ENCODE results near the gene MCF2L.

Gene MCF2L

GRCh38 chr13:112926003-112926402, 43.0 kb upstream of the MCF2L start:
- Histone ChIP-seq H3K4me3 (ENCODE audit: low read length) (no peak overlapping the region), H3K4me2 (ENCODE audit: low read length) (no peak overlapping the region), H3K4me1 (ENCODE audit: low read length) (no peaks in the 10 kb centered on the region), H3K36me3 (replicated peaks; ENCODE audit: low read depth, low read length) (no peaks in the 10 kb centered on the region), H3K27ac (ENCODE audit: low read length) (no peak overlapping the region), H3K27me3 (ENCODE audit: low read depth, low read length) (peaks cover 31% of the 10 kb centered on the region), H3K9ac (ENCODE audit: low read length) (no peak overlapping the region), H4K20me1 (ENCODE audit: insufficient read depth, low read length) (no peaks in the 10 kb centered on the region), H2AFZ (ENCODE audit: low read depth, low read length) (no peak overlapping the region), H3K9me3 (ENCODE audit: insufficient read depth, low read length) (no peaks in the 10 kb centered on the region), H3K79me2 (ENCODE audit: low read length) (no peaks in the 10 kb centered on the region)
- TF ChIP-seq EZH2phosphoT487 (IDR thresholded peaks at IDR 0.05; ENCODE audit: low read depth) (no peak), CTCF (IDR thresholded peaks at IDR 0.05; ENCODE audit: low read depth, low read length) (no peak)

GRCh38 chr13:112926993-112927392, 42.0 kb upstream of the MCF2L start:
- no peak for TF ChIP-seq EZH2phosphoT487 (IDR thresholded peaks at IDR 0.05; ENCODE audit: low read depth)
- TF ChIP-seq CTCF (IDR thresholded peaks at IDR 0.05; ENCODE audit: low read depth, low read length): no peak
- Histone ChIP-seq H3K4me2 (ENCODE audit: low read length) (no peak overlapping the region), H4K20me1 (ENCODE audit: insufficient read depth, low read length) (no peaks in the 10 kb centered on the region)

GRCh38 chr13:112928020-112928971, 40.7 kb upstream of the MCF2L start:
- no peak for TF ChIP-seq CTCF (IDR thresholded peaks at IDR 0.05; ENCODE audit: low read depth, low read length)
- TF ChIP-seq EZH2phosphoT487 (IDR thresholded peaks at IDR 0.05; ENCODE audit: low read depth): no peak
- H3K9me3 ChIP-seq (ENCODE audit: insufficient read depth, low read length): no peaks in the 10 kb centered on the region
- H3K27me3 ChIP-seq (ENCODE audit: low read depth, low read length): peaks cover 31% of the 10 kb centered on the region
- H3K4me2 ChIP-seq (ENCODE audit: low read length): no peak overlapping the region
- H4K20me1 ChIP-seq (ENCODE audit: insufficient read depth, low read length): no peaks in the 10 kb centered on the region
- H3K4me1 ChIP-seq (ENCODE audit: low read length): no peaks in the 10 kb centered on the region
- no peak overlapping the region for H3K9ac ChIP-seq (ENCODE audit: low read length)
- no peaks in the 10 kb centered on the region for H3K79me2 ChIP-seq (ENCODE audit: low read length)
- H3K27ac ChIP-seq (ENCODE audit: low read length): no peak overlapping the region
- H3K36me3 ChIP-seq (replicated peaks; ENCODE audit: low read depth, low read length): no peaks in the 10 kb centered on the region
- no peak overlapping the region for H3K4me3 ChIP-seq (ENCODE audit: low read length)
- H2AFZ ChIP-seq (ENCODE audit: low read depth, low read length): no peak overlapping the region

More at GRCh38 chr13:112926993-112927392, 42.0 kb upstream of the MCF2L start:
- H3K27me3 ChIP-seq (ENCODE audit: low read depth, low read length): peaks cover 31% of the 10 kb centered on the region
- H3K79me2 ChIP-seq (ENCODE audit: low read length): no peaks in the 10 kb centered on the region
- no peaks in the 10 kb centered on the region for H3K36me3 ChIP-seq (replicated peaks; ENCODE audit: low read depth, low read length)
- H2AFZ ChIP-seq (ENCODE audit: low read depth, low read length): no peak overlapping the region
- H3K9ac ChIP-seq (ENCODE audit: low read length): no peak overlapping the region
- no peak overlapping the region for H3K4me3 ChIP-seq (ENCODE audit: low read length)
- no peaks in the 10 kb centered on the region for H3K4me1 ChIP-seq (ENCODE audit: low read length)
- H3K9me3 ChIP-seq (ENCODE audit: insufficient read depth, low read length): no peaks in the 10 kb centered on the region
- H3K27ac ChIP-seq (ENCODE audit: low read length): no peak overlapping the region

- no peak for TF ChIP-seq CTCF (IDR thresholded peaks at IDR 0.05; ENCODE audit: low read depth, low read length)
- no peak for TF ChIP-seq EZH2phosphoT487 (IDR thresholded peaks at IDR 0.05; ENCODE audit: low read depth)
- H3K9ac ChIP-seq (ENCODE audit: low read length): no peak overlapping the region
- no peak overlapping the region for H3K4me2 ChIP-seq (ENCODE audit: low read length)
- no peaks in the 10 kb centered on the region for H3K36me3 ChIP-seq (replicated peaks; ENCODE audit: low read depth, low read length)
- H3K9me3 ChIP-seq (ENCODE audit: insufficient read depth, low read length): no peaks in the 10 kb centered on the region
- no peaks in the 10 kb centered on the region for H4K20me1 ChIP-seq (ENCODE audit: insufficient read depth, low read length)
- H3K27ac ChIP-seq (ENCODE audit: low read length): no peak overlapping the region
- H3K79me2 ChIP-seq (ENCODE audit: low read length): no peaks in the 10 kb centered on the region
- H3K4me3 ChIP-seq (ENCODE audit: low read length): no peak overlapping the region
- peaks cover 31% of the 10 kb centered on the region for H3K27me3 ChIP-seq (ENCODE audit: low read depth, low read length)
- H3K4me1 ChIP-seq (ENCODE audit: low read length): no peaks in the 10 kb centered on the region
- H2AFZ ChIP-seq (ENCODE audit: low read depth, low read length): no peak overlapping the region
Measured at GRCh38 chr13:112928972-112929782, 39.8 kb upstream of the MCF2L start.

Data from OCI-LY3 (cell line).